ENCODE measurements around the gene ARID1B.

Gene ARID1B

GRCh38 chr6:157201083-157201482 lies 423.9 kb downstream of the ARID1B start:
- no peak for DNase-seq

DNA sequence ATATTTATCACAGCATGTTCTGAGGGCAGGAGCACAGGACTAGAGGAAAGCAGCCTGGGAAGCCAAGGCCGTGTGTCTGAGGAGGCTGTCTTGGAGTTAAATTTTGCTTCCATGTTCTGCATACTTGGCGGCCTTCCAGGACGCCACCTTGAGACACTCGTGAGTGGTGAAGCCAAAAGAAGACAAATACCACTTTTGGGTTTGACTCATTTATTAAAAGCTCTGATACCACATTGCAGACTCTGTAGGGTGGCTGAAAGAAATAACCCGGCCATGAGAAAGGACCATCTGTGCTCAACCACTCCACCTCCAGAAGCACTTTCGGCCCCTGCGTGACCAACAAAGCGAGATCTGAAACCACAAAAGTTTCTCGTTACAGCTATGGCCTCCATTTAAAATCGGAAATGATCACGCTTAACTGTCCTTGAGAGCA lies 426.1 kb downstream of the ARID1B start:
- DNase-seq: no peak

- DNase-seq: no peak
Observed at GRCh38 chr6:157203764-157204163, 426.6 kb downstream of the ARID1B start.

DNA sequence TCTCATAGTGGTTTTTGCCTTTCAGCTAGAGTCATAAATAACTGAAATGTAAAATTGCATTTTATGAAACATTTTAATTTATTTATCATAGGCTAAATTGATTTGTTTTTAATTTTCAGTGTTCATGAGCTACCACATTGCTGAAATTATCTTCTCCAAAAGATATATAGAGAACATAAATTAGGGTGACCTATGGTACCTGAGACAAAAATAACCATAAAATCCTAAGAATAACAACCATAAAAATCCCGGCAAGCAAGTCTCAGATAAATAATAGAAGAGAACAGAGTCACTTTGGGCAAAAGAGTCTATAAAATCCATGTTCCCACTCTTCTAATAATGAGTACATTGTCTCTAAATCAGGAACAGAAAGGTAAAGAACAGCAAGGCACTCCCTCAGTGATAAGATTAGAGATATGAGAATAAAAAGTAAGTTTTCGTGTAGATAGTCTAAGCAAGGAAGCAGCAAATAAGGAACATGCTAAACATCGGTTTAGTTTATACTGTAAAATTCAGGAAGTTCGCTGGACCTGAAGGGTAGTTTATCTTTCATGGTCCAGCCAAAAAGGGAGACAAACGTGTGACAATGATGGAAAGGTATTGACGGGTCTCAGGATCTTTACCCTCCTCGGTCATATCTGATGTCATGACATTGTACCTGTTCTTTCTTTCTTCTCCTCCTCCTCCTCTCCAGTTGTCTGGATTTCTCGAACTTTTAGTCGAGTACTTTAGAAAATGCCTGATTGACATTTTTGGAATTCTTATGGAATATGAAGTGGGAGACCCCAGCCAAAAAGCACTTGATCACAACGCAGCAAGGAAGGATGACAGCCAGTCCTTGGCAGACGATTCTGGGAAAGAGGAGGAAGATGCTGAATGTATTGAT lies 428.5 kb downstream of the ARID1B start:
- no peak for DNase-seq

DNA sequence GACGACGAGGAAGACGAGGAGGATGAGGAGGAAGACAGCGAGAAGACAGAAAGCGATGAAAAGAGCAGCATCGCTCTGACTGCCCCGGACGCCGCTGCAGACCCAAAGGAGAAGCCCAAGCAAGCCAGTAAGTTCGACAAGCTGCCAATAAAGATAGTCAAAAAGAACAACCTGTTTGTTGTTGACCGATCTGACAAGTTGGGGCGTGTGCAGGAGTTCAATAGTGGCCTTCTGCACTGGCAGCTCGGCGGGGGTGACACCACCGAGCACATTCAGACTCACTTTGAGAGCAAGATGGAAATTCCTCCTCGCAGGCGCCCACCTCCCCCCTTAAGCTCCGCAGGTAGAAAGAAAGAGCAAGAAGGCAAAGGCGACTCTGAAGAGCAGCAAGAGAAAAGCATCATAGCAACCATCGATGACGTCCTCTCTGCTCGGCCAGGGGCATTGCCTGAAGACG lies 429.2 kb downstream of the ARID1B start:
- DNase-seq: no peak

DNA sequence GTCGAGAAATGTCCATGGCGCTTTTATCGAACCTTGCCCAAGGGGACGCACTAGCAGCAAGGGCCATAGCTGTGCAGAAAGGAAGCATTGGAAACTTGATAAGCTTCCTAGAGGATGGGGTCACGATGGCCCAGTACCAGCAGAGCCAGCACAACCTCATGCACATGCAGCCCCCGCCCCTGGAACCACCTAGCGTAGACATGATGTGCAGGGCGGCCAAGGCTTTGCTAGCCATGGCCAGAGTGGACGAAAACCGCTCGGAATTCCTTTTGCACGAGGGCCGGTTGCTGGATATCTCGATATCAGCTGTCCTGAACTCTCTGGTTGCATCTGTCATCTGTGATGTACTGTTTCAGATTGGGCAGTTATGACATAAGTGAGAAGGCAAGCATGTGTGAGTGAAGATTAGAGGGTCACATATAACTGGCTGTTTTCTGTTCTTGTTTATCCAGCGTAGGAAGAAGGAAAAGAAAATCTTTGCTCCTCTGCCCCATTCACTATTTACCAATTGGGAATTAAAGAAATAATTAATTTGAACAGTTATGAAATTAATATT lies 430.4 kb downstream of the ARID1B start:
- DNase-seq: no peak

- DNase-seq: no peak
Observed at GRCh38 chr6:157209865-157210530, 432.8 kb downstream of the ARID1B start.

DNA sequence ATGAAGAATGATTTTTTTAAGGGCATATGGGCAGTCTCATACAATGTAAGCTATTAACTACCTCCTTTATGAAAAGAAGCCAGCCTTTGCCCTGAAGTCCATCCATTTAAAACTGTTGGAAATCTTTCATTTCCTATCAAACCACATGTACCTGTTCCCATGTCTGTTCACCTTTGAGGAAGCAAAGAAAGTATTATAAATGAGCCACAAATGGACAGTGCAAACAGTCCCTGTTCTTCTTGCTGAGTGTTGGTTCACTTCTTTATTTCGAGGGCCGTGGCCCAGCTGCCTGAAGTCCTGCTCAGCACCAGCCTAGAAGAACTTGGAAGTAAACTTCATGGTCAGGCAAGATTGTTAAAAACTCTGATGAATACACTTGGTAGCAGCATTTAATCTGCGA lies 433.8 kb downstream of the ARID1B start:
- no peak for DNase-seq

DNA sequence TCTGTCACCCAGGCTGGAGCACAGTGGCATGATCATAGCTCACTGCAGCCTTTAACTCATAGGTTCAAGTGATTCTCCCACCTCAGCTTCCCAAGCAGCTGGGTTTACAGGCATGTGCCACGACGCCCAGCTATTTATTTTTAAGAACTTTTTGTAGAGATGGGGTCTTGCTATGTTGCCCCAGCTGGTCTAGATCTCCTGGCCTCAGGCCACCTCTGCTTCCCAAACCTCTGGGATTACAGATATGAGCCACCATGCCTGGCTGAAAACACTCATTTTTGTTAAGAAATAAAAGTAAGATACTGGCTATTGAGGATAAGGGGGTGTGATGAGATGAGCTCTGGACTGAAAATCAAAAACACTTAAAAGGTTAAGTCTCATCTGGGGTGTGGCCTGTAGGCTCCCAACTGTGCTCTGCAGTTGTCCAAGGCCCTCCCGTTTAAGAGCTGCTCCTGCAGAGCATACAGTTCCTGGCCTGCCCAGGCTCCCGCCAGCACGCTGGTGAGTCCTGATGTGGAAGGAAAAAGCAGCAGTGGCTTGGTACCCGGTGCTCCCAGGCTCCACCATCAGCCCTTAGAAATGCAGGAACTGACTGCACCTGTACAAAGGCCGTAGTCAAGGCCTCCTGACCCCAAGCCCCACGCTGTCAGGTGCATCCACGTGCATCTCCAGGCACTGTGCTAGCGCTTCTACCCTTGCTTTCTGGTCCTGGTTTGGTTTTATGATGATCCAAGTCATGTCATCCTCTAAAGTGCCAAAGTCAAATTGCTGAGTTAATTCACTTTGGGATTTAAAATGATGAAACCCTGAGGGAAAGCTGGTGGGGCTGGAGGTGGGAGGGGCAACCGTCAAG lies 434.7 kb downstream of the ARID1B start:
- DNase-seq: no peak

DNA sequence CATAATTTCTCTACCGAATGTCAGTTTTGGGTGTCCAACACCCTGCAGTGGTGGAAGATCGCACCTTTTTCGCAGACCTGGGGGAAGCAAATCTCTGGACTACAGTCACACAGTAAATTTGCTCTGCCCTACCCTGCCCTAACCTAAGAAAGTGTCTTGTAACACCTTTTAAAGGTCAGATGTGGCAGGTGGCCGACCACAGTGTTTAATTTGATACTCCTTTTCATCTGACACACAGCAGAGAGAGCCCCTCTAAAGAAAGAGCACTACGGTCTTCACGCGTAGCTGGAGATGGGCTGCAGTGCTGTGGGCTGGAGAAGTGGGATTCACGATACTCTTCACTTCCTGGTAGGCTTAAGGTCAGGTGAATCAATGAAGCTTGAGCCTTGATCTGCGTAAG lies 436.2 kb downstream of the ARID1B start:
- no peak for DNase-seq

DNA sequence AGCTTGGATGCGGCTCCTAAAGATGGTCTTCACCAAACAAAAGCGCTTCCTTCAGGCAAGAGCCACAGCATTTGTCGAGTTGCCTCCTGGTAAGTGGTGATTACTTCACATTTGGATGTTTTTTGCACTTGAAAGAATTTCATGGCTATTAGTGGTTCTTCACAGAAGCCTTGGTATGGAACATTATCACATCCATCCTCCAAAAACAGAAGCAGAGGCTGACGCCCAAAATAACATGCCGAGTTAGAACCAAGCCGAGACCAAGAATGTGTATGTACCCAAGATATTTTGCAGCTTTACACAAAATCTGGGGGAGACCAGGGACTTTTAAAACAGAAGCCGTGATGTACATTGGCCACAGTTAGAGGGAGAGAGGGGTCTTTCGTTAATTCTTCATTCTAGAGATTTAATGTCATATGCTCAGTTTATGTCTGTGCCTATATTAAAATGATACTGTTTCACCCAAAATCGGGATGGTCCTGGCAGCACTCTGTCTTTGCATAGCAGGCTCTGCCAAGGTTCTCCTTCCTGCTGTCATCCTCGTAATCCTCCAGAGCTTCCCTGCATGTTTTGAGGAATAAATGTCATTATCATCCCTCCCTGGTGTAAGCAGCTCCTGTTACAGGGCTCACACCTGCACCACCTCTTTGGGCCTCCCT lies 436.9 kb downstream of the ARID1B start:
- DNase-seq: no peak

GRCh38 chr6:157215717-157216116 lies 438.5 kb downstream of the ARID1B start:
- no peak for DNase-seq

DNA sequence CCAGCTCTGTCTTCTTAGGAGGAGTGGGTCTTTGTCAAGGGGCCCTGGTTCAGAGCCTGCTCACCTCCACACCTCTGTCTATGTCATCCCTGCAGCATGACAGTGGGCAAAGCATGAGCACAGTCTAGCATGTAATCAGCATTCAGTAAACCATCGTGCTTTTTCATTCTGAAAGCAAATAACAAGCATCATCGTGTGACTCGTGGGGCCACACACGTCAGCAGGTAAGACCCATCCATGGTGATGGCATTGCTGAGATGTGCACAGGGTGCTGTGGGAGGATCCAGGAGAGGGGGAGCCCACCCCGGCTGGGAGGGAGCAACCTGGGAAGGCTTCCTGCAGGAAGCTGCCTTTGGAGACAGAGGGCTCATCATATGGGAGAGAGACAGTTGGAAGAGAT lies 439.4 kb downstream of the ARID1B start:
- no peak for DNase-seq

GRCh38 chr6:157217198-157217893 lies 440.2 kb downstream of the ARID1B start:
- no peak for DNase-seq

DNA sequence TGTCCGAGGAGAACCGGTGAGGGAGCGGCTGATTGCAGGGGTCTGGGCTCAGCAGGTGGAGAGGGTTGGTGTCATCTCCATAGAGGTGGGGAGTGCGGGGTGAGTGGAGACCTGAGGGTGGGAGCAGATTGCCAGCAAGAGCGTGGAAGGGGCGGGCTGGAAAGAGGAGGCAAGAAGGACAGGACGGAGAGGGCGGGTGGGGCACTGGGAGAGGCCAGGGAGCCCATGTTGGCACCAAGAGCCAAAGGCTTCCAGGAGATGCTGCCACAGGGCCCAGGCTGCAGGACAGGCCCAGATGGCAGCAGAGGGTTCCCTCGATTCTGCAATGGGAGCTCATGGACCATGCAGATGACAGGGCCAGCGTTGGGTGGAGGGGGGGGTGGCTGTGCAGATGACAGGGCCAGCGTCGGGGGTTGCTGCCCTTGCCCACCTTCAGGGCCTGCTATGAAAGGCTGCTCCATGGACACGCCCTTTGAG lies 440.8 kb downstream of the ARID1B start:
- no peak for DNase-seq

GRCh38 chr6:157218371-157219198 lies 441.4 kb downstream of the ARID1B start:
- no peak for DNase-seq

DNA sequence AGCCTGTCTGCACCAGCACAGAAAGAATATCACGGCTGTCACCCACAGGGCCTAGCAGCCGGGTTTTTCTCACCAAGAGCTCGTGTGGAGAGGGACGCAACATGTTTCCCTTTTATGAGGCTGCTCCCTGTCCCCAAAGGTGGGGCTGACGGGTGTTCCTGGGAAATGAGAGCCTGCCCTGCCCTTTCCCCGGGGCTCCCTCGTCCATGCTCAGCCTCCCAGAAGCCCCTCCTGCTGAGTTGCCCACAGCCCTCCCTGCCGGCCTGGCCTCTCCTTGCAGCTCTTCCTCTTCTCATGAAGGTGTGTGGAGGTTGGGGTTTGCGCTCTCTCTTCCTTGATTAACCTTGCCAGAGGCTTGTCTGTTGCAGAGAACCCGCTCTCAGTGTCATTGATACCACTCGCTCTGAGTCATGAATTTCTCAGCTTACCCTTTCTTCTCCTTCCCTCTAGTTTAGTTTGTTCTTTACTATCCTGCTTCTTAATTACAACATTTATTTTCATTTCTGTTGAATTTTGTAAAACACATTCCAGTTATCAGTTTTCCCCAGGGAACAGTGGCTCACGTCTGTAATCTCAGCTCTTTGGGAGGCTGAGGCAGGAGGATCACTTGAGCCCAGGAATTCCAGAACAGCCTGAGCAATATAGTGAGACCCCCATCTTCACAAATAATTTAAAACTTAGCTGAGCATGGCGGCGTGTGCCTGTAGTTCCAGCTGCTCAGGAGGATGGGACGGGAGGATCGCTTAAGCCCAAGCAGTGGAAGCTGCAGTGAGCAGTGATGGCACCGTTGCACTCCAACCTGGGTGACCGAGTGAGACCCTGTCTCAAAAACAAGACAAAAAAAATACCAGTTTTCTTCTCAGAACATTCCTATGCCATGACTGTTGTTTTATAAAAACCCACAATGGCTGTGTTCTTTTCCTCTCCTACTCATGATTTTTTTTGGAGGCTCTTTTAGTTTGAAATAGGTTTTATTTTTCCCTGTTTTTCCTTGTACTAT lies 442.3 kb downstream of the ARID1B start:
- DNase-seq: no peak

GRCh38 chr6:157220485-157220884 lies 443.3 kb downstream of the ARID1B start:
- DNase-seq: no peak

All from CD4-positive, alpha-beta T cell treated with Interleukin-4 for 4 hours (primary cell).